OCI-LY1 (cell line): Measurements from ENCODE around the gene PRKCB.

Experiments
- EZH2 ChIP-seq: fragments of 200-600 bp; sonication (generic), shearing (Covaris generic); IDR thresholded peaks from 2 replicates; pipeline ENCODE4 v1.8.0; 2017; ENCODE audit warnings: borderline replicate concordance, mixed run types, mild to moderate bottlenecking, antibody characterized with exemption, low read length, moderate library complexity, mixed read lengths
- TF ChIP-seq, protein P1 (sequence below): fragments of 200-600 bp; sonication (generic), shearing (Covaris generic); IDR thresholded peaks from 2 replicates; pipeline ENCODE4 v1.5.1; 2017; ENCODE audit warnings: mild to moderate bottlenecking, antibody characterized with exemption, low read length, moderate library complexity, mixed read lengths

- TF ChIP-seq, protein P1, sequence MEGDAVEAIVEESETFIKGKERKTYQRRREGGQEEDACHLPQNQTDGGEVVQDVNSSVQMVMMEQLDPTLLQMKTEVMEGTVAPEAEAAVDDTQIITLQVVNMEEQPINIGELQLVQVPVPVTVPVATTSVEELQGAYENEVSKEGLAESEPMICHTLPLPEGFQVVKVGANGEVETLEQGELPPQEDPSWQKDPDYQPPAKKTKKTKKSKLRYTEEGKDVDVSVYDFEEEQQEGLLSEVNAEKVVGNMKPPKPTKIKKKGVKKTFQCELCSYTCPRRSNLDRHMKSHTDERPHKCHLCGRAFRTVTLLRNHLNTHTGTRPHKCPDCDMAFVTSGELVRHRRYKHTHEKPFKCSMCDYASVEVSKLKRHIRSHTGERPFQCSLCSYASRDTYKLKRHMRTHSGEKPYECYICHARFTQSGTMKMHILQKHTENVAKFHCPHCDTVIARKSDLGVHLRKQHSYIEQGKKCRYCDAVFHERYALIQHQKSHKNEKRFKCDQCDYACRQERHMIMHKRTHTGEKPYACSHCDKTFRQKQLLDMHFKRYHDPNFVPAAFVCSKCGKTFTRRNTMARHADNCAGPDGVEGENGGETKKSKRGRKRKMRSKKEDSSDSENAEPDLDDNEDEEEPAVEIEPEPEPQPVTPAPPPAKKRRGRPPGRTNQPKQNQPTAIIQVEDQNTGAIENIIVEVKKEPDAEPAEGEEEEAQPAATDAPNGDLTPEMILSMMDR, result no peak
- TF ChIP-seq EZH2, result no peak
Observed at GRCh38 chr16:23824909-23825308, 10.9 kb upstream of the PRKCB start.
